GM18868 (cell line): ENCODE results near the gene DDX10.
"Not testable (repeated sequence)": the region's sequence is repeated elsewhere in the genome, so short reads cannot be mapped to it uniquely, and the experiment has no call there.

Source experiments
- ATAC-seq: cut with Tn5 transposase; IDR thresholded peaks from one replicate; pipeline ENCODE4 v1.9.1; 2021; ENCODE audit warnings: mild to moderate bottlenecking, moderate library complexity; ENCODE audit not compliant: unreplicated experiment

The DDX10 gene

GRCh38 chr11:108713076-108713790 is 48.4 kb downstream of the DDX10 start:
- ATAC-seq: peak; percentile 74

GRCh38 chr11:108715239-108715638 is 50.4 kb downstream of the DDX10 start:
- no peak for ATAC-seq

- no peak for ATAC-seq
Measured at GRCh38 chr11:108718466-108718865, 53.6 kb downstream of the DDX10 start.

- ATAC-seq: no peak
Measured at GRCh38 chr11:108724974-108725689, 60.3 kb downstream of the DDX10 start.

GRCh38 chr11:108726077-108726800 is 61.4 kb downstream of the DDX10 start:
- ATAC-seq: no peak

- peak; percentile 53 for ATAC-seq
Measured at GRCh38 chr11:108727665-108728064, 62.8 kb downstream of the DDX10 start.

- no peak for ATAC-seq
Measured at GRCh38 chr11:108729227-108729871, 64.5 kb downstream of the DDX10 start.

- ATAC-seq: no peak
Measured at GRCh38 chr11:108732395-108732794, 67.5 kb downstream of the DDX10 start.

GRCh38 chr11:108733479-108734116 is 68.7 kb downstream of the DDX10 start:
- peak; percentile 98 for ATAC-seq

GRCh38 chr11:108734283-108734682 is 69.4 kb downstream of the DDX10 start:
- ATAC-seq: no peak

- ATAC-seq: no peak
Measured at GRCh38 chr11:108734956-108735559, 70.2 kb downstream of the DDX10 start.

GRCh38 chr11:108740132-108740531 is 75.3 kb downstream of the DDX10 start:
- not testable (repeated sequence) for ATAC-seq

GRCh38 chr11:108743851-108744250 is 79.0 kb downstream of the DDX10 start:
- no peak for ATAC-seq

- no peak for ATAC-seq
Measured at GRCh38 chr11:108748968-108749367, 84.1 kb downstream of the DDX10 start.

GRCh38 chr11:108751444-108751843 is 86.6 kb downstream of the DDX10 start:
- no peak for ATAC-seq

- no peak for ATAC-seq
Measured at GRCh38 chr11:108752297-108752751, 87.5 kb downstream of the DDX10 start.

GRCh38 chr11:108754901-108755625 is 90.2 kb downstream of the DDX10 start:
- no peak for ATAC-seq

- no peak for ATAC-seq
Measured at GRCh38 chr11:108757630-108758029, 92.8 kb downstream of the DDX10 start.

GRCh38 chr11:108758458-108758857 is 93.6 kb downstream of the DDX10 start:
- no peak for ATAC-seq
